ENCODE measurements around the gene ICA1. TPM values are rescaled to one million over a fixed set of nuclear protein-coding genes. Genes with fewer than 3 reads are reported as not detected.

Gene ICA1
- total and polyA plus RNA-seq, 10 donors: 9.6 to 45.7 (median 27.0) TPM

GRCh38 chr7:8286118-8286517 is 24.2 kb upstream of the ICA1 start:
- Histone ChIP-seq H3K4me3 (no peak overlapping the region), H3K4me1 (no peaks in the 10 kb centered on the region), H3K27me3 (replicated peaks in 1 of 7) (no peaks in the 10 kb centered on the region), H3K36me3 (no peaks in the 10 kb centered on the region), H3K9me3 (no peaks in the 10 kb centered on the region), H3K27ac (no peak overlapping the region)
- no peak for TF ChIP-seq POLR2A (IDR thresholded peaks at IDR 0.05)
- intact Hi-C loops (cut with DNase I; ENCODE audit: low total_unique reads): no loop called here
- WGBS, 5 donors: 82 to 94% (median 91%) methylated on average over 2 of the region's 2 CpGs
- DNase-seq: no peak

GRCh38 chr7:8285155-8285554 is 23.2 kb upstream of the ICA1 start:
- Histone ChIP-seq H3K4me3 (no peak overlapping the region), H3K4me1 (no peaks in the 10 kb centered on the region), H3K36me3 (no peaks in the 10 kb centered on the region), H3K9me3 (no peaks in the 10 kb centered on the region), H3K27ac (no peak overlapping the region), H3K27me3 (replicated peaks in 1 of 7) (no peaks in the 10 kb centered on the region)
- intact Hi-C loops (cut with DNase I; ENCODE audit: low total_unique reads): no loop called here
- DNase-seq: no peak
- TF ChIP-seq POLR2A (IDR thresholded peaks at IDR 0.05) (no peak), POLR2AphosphoS5 (IDR thresholded peaks at IDR 0.05) (no peak)
- TF ChIP-seq, protein P1, sequence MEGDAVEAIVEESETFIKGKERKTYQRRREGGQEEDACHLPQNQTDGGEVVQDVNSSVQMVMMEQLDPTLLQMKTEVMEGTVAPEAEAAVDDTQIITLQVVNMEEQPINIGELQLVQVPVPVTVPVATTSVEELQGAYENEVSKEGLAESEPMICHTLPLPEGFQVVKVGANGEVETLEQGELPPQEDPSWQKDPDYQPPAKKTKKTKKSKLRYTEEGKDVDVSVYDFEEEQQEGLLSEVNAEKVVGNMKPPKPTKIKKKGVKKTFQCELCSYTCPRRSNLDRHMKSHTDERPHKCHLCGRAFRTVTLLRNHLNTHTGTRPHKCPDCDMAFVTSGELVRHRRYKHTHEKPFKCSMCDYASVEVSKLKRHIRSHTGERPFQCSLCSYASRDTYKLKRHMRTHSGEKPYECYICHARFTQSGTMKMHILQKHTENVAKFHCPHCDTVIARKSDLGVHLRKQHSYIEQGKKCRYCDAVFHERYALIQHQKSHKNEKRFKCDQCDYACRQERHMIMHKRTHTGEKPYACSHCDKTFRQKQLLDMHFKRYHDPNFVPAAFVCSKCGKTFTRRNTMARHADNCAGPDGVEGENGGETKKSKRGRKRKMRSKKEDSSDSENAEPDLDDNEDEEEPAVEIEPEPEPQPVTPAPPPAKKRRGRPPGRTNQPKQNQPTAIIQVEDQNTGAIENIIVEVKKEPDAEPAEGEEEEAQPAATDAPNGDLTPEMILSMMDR (IDR thresholded peaks at IDR 0.05 in 8 of 11, conservative IDR thresholded peaks at IDR 0.05 in 3 of 11): no peak

DNA sequence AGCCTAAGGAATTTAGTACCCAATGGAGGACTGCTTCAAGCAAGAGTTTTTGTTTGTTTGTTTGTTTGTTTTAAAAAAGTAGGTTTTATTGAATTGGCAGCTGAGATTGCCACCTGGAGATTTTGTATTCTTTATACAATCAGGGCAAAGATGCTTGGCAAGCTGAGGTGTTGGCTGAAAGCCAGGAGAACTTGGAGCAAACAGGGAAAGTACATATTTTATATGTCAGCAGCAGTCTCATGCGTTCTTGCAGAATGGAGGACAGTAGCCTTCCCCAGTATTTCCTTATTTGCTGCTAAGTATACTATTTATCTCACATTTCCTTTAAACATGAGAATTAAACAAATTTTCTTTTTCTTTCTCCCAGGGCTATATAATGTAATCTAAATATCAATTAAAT is 22.6 kb upstream of the ICA1 start:
- H3K4me1 ChIP-seq: no peaks in the 10 kb centered on the region
- intact Hi-C loops (cut with DNase I; ENCODE audit: low total_unique reads): no loop called here
- H3K4me3 ChIP-seq: no peak overlapping the region
- 58 to 74% (median 69%) methylated on average over 1 of the region's 1 CpG for WGBS, 5 donors
- no peaks in the 10 kb centered on the region for H3K36me3 ChIP-seq
- no peaks in the 10 kb centered on the region for H3K27me3 ChIP-seq (replicated peaks in 1 of 7)
- no peak for DNase-seq
- H3K27ac ChIP-seq: no peak overlapping the region
- H3K9me3 ChIP-seq: no peaks in the 10 kb centered on the region
- TF ChIP-seq, protein P1 (IDR thresholded peaks at IDR 0.05 in 8 of 11, conservative IDR thresholded peaks at IDR 0.05 in 3 of 11): no peak
- no peak for TF ChIP-seq POLR2AphosphoS5 (IDR thresholded peaks at IDR 0.05)
- no peak for TF ChIP-seq POLR2A (IDR thresholded peaks at IDR 0.05)

GRCh38 chr7:8283968-8284367 is 22.0 kb upstream of the ICA1 start:
- H3K9me3 ChIP-seq: no peaks in the 10 kb centered on the region
- WGBS, 5 donors: 83 to 97% (median 92%) methylated on average over 2 of the region's 2 CpGs
- TF ChIP-seq POLR2A (IDR thresholded peaks at IDR 0.05) (no peak), POLR2AphosphoS5 (IDR thresholded peaks at IDR 0.05) (no peak)
- TF ChIP-seq, protein P1 (IDR thresholded peaks at IDR 0.05 in 8 of 11, conservative IDR thresholded peaks at IDR 0.05 in 3 of 11): no peak
- no peak overlapping the region for H3K27ac ChIP-seq
- DNase-seq: no peak
- no peaks in the 10 kb centered on the region for H3K4me1 ChIP-seq
- no peak overlapping the region for H3K4me3 ChIP-seq
- H3K36me3 ChIP-seq: no peaks in the 10 kb centered on the region
- H3K27me3 ChIP-seq (replicated peaks in 1 of 7): no peaks in the 10 kb centered on the region
- intact Hi-C loops (cut with DNase I; ENCODE audit: low total_unique reads): no loop called here

DNA sequence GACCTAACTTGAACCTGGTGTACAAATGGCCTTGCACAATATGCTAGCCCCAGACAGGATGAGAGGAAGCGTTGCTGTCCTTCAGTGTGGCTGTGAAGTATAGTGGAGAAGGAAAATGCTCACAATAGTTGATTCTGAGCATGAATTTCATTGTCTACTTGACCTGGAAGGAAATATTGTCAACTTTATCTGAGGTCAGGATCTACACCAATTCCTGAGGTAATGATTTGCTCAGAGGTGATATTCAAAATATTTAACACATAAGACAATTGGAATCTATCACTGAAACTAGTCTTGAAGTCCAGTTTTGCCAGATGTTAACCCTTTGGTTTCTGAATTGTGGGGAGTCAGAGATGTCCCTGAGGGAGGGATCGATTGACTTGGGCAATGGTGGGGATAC is 20.9 kb upstream of the ICA1 start:
- no peaks in the 10 kb centered on the region for H3K4me1 ChIP-seq
- H3K27ac ChIP-seq: no peak overlapping the region
- TF ChIP-seq, protein P1 (IDR thresholded peaks at IDR 0.05 in 8 of 11, conservative IDR thresholded peaks at IDR 0.05 in 3 of 11): no peak
- TF ChIP-seq POLR2A (IDR thresholded peaks at IDR 0.05): no peak
- TF ChIP-seq POLR2AphosphoS5 (IDR thresholded peaks at IDR 0.05): no peak
- no peaks in the 10 kb centered on the region for H3K36me3 ChIP-seq
- WGBS, 5 donors: 56 to 80% (median 74%) methylated on average over 2 of the region's 2 CpGs
- no peaks in the 10 kb centered on the region for H3K27me3 ChIP-seq (replicated peaks in 1 of 7)
- H3K4me3 ChIP-seq: no peak overlapping the region
- no peaks in the 10 kb centered on the region for H3K9me3 ChIP-seq
- intact Hi-C loops (cut with DNase I; ENCODE audit: low total_unique reads): no loop called here
- DNase-seq: no peak

All from spleen (tissue), 11 donors.